Fibroblast of lung (primary cell): ENCODE results near the gene CDH1.

Experiments
- EZH2 ChIP-seq: IDR thresholded peaks from 2 replicates; pipeline ENCODE4 v1.5.1; 2012; ENCODE audit warnings: low read length, control low read depth, mild to moderate bottlenecking; ENCODE audit errors: missing control alignments
- TF ChIP-seq, protein P1 (sequence below), 2 donors: IDR thresholded peaks in 1 of 2; conservative IDR thresholded peaks in 1 of 2; 1 replicate in 1 of 2; 2 replicates in 1 of 2; pipeline ENCODE4 v1.5.1; 2011 to 2012; ENCODE audit warnings: low read length in 2 of 2, control low read depth in 1 of 2, inconsistent platforms in 1 of 2, low read depth in 1 of 2, mild to moderate bottlenecking in 1 of 2

DNA sequence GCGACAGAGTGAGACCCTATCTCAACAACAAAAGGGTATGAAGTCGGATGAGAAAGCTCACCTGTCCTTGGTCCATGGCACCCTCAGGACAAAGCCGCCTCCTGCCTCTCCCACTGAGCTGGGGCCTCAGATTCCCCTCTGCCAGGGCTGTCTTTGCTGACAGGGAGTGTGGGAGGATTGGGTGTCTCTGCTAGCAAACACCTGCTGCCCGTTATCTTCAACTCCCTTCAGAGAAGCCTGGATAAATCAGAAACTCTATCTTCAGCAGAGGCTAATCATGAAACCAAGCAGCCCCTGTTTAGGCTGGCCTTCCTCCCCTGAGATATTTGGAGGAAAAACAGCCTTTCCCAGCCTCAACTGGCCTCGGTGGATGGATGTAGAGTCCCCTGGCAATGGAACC, 36.3 kb upstream of the CDH1 start:
- TF ChIP-seq, protein P1, sequence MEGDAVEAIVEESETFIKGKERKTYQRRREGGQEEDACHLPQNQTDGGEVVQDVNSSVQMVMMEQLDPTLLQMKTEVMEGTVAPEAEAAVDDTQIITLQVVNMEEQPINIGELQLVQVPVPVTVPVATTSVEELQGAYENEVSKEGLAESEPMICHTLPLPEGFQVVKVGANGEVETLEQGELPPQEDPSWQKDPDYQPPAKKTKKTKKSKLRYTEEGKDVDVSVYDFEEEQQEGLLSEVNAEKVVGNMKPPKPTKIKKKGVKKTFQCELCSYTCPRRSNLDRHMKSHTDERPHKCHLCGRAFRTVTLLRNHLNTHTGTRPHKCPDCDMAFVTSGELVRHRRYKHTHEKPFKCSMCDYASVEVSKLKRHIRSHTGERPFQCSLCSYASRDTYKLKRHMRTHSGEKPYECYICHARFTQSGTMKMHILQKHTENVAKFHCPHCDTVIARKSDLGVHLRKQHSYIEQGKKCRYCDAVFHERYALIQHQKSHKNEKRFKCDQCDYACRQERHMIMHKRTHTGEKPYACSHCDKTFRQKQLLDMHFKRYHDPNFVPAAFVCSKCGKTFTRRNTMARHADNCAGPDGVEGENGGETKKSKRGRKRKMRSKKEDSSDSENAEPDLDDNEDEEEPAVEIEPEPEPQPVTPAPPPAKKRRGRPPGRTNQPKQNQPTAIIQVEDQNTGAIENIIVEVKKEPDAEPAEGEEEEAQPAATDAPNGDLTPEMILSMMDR (conservative IDR thresholded peaks at IDR 0.05 in 1 of 2, IDR thresholded peaks at IDR 0.05 in 1 of 2; ENCODE audit: low read depth in 1 of 2, low read length in 2 of 2), result no peak
- no peak for TF ChIP-seq EZH2
